Activated T-cell treated with anti-CD3 and anti-CD28 coated beads, Interleukin-2, amount 50 U/mL, for 72 hours (primary cell): ENCODE results near the gene COLEC11. TPM values are rescaled to one million over a fixed set of nuclear protein-coding genes. Genes with fewer than 3 reads are reported as not detected.
"Not testable (repeated sequence)": the region's sequence is repeated elsewhere in the genome, so short reads cannot be mapped to it uniquely, and the experiment has no call there.

Source experiments
- ATAC-seq, 2 donors: fragments of 150-1000 bp; cut with Tn5 transposase; replicated peaks in 1 of 2; 2 replicates each; pipeline ENCODE4 v1.10.0; 2021; ENCODE audit warnings: moderate library complexity in 2 of 2, mild to moderate bottlenecking in 1 of 2
- DNase-seq, 2 donors: peaks; one replicate each; pipeline ENCODE4 v3.0.0; 2021 to 2022; ENCODE audit warnings: mixed read lengths in 1 of 2
- H3K27ac Mint-ChIP-seq: one replicate; pipeline ENCODE4 v1.8.0; 2022; ENCODE audit warnings: mild to moderate bottlenecking, moderate library complexity, mixed read lengths
- H3K27me3 Mint-ChIP-seq: one replicate; pipeline ENCODE4 v1.8.0; 2022; ENCODE audit warnings: low read depth, mixed read lengths
- H3K36me3 Mint-ChIP-seq, 2 donors: one replicate each; pipeline ENCODE4 v1.8.0; 2022; ENCODE audit warnings: mixed read lengths in 2 of 2, mild to moderate bottlenecking in 1 of 2; ENCODE audit not compliant: insufficient read depth in 2 of 2
- H3K4me1 Mint-ChIP-seq: one replicate; pipeline ENCODE4 v1.8.0; 2022; ENCODE audit warnings: low read depth, mixed read lengths
- H3K4me3 Mint-ChIP-seq, 2 donors: one replicate each; pipeline ENCODE4 v1.8.0; 2022; ENCODE audit warnings: mild to moderate bottlenecking in 2 of 2, mixed read lengths in 2 of 2, moderate library complexity in 2 of 2
- H3K9me3 Mint-ChIP-seq, 2 donors: one replicate each; pipeline ENCODE4 v1.8.0; 2022; ENCODE audit warnings: mixed read lengths in 2 of 2
- total RNA-seq, 2 donors: library from RNA; stranded (reverse); gene quantifications; one replicate each; pipeline ENCODE4 v1.2.3, GENCODE V29; 2022

Gene COLEC11
- total RNA-seq, 2 donors from 2014 or later: 0.21 to 0.41 TPM

GRCh38 chr2:3613524-3613905 is 18.6 kb downstream of the COLEC11 start:
- Mint-ChIP-seq H3K4me3 (no peak overlapping the region), H3K27ac (no peak overlapping the region), H3K36me3 (peaks cover 3 to 4% of the 10 kb centered on the region in 2 donors), H3K4me1 (peaks cover 6% of the 10 kb centered on the region), H3K9me3 (peaks cover 1 to 5% of the 10 kb centered on the region in 2 donors), H3K27me3 (peaks cover 6% of the 10 kb centered on the region)
- DNase-seq (no peak), ATAC-seq (no peak)

- not testable (repeated sequence) for H3K4me3 Mint-ChIP-seq, H3K4me1 Mint-ChIP-seq, H3K27me3 Mint-ChIP-seq, DNase-seq, H3K9me3 Mint-ChIP-seq, H3K36me3 Mint-ChIP-seq, ATAC-seq, H3K27ac Mint-ChIP-seq
Measured at GRCh38 chr2:3614743-3615142, 19.8 kb downstream of the COLEC11 start.

GRCh38 chr2:3615541-3616200 is 20.8 kb downstream of the COLEC11 start:
- not testable (repeated sequence) for DNase-seq, H3K27ac Mint-ChIP-seq, H3K4me3 Mint-ChIP-seq, H3K27me3 Mint-ChIP-seq, ATAC-seq, H3K4me1 Mint-ChIP-seq, H3K36me3 Mint-ChIP-seq, H3K9me3 Mint-ChIP-seq

GRCh38 chr2:3616435-3617197 is 21.7 kb downstream of the COLEC11 start:
- H3K9me3 Mint-ChIP-seq: not testable (repeated sequence)

DNA sequence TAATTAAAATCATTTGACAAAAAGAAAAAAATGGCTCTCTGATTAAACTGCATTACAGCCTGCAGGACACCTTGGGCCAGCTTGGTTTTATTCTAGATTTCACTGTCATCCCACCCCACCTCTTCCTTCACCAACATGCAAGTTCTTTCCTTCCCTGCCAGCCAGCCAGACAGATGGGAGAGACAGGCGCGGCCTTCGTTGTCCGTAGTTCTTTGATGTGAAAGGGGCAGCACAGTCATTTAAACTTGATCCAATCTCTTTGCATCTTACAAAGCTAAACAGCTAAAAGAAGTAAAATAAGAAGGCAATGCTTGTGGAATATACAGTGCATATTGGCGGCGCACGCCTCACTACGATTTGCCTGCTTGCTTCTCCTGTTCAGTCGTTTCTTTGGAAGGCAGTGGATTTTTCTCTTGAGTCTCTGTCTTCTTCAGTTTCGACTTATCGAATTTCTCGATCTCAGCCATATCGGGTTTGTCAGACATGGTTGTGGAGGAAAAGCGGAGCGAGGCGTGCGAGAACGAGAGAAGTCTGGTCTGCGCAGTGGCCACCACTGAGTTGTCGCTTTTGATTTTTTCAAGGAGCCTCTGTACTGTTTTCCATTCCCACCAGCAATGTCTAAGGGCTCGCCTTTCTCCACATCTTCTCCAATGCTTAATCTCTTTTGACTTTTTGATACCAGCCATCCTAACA is 22.4 kb downstream of the COLEC11 start:
- DNase-seq (no peak), ATAC-seq (no peak)
- Mint-ChIP-seq H3K27ac (no peak overlapping the region), H3K27me3 (no peaks in the 10 kb centered on the region), H3K4me1 (no peaks in the 10 kb centered on the region), H3K36me3 (peaks cover 3 to 4% of the 10 kb centered on the region in 2 donors), H3K9me3 (peaks cover 1 to 5% of the 10 kb centered on the region in 2 donors), H3K4me3 (no peak overlapping the region)

More at GRCh38 chr2:3616435-3617197, 21.7 kb downstream of the COLEC11 start:
- not testable (repeated sequence) for ATAC-seq, H3K4me3 Mint-ChIP-seq, H3K36me3 Mint-ChIP-seq, DNase-seq, H3K27me3 Mint-ChIP-seq, H3K4me1 Mint-ChIP-seq, H3K27ac Mint-ChIP-seq

DNA sequence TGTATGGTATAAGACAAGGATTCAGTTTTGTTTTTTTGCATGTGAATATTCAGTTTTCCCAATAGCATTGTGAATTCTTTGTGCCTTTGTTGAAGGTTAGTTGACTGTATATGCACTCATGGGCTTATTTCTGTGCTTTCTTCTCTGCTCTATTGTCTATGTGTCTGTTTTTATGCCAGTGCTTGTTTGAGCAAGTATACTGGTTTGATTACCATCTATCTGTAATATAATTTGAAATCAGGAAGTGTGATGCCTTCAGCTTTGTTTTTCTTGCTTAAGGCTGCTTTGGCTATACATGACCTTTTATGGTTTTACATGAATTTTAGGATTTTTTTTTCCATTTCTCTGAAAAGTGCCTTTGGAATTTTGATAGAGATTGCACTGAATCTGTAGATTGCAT is 23.5 kb downstream of the COLEC11 start:
- DNase-seq: no peak
- Mint-ChIP-seq H3K36me3 (peaks cover 3 to 4% of the 10 kb centered on the region in 2 donors), H3K4me3 (no peak overlapping the region), H3K27me3 (no peaks in the 10 kb centered on the region), H3K4me1 (no peaks in the 10 kb centered on the region), H3K9me3 (peaks cover 1 to 5% of the 10 kb centered on the region in 2 donors), H3K27ac (no peak overlapping the region)
- ATAC-seq: no peak

- ATAC-seq (no peak), DNase-seq (no peak)
- H3K4me1 Mint-ChIP-seq: no peaks in the 10 kb centered on the region
- H3K27ac Mint-ChIP-seq: no peak overlapping the region
- H3K36me3 Mint-ChIP-seq: peaks cover 2 to 3% of the 10 kb centered on the region in 2 donors
- no peak overlapping the region for H3K4me3 Mint-ChIP-seq
- no peaks in the 10 kb centered on the region for H3K27me3 Mint-ChIP-seq
- peaks cover 1 to 5% of the 10 kb centered on the region in 2 donors for H3K9me3 Mint-ChIP-seq
Measured at GRCh38 chr2:3619033-3619432, 24.1 kb downstream of the COLEC11 start.

GRCh38 chr2:3619661-3620060 is 24.7 kb downstream of the COLEC11 start:
- not testable (repeated sequence) for H3K27ac Mint-ChIP-seq, H3K4me3 Mint-ChIP-seq, H3K27me3 Mint-ChIP-seq, DNase-seq, H3K4me1 Mint-ChIP-seq, H3K36me3 Mint-ChIP-seq, ATAC-seq, H3K9me3 Mint-ChIP-seq

DNA sequence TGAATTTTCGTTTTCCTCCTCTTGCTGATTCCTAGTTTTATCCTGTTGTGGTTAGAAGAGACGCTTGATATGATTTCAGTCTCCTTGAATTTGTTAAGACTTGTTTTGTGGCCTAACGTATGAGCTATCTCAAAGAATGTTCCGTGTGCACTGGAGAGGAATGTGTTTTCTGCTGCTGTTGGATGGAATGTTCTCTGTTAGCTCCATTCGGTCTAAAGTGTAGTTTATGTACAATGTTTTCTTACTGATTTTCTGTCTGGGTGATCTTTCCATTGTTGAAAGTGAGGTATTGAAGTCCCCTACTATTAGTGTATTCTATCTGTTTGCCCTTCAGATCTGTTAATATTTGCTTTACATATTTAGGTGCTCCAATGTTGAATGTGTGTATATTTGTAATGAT is 25.9 kb downstream of the COLEC11 start:
- no peaks in the 10 kb centered on the region for H3K36me3 Mint-ChIP-seq
- no peaks in the 10 kb centered on the region for H3K4me1 Mint-ChIP-seq
- no peak for ATAC-seq
- H3K4me3 Mint-ChIP-seq: no peak overlapping the region
- H3K9me3 Mint-ChIP-seq: peaks cover 1 to 5% of the 10 kb centered on the region in 2 donors
- no peaks in the 10 kb centered on the region for H3K27me3 Mint-ChIP-seq
- DNase-seq: no peak
- H3K27ac Mint-ChIP-seq: no peak overlapping the region

GRCh38 chr2:3622967-3623366 is 28.1 kb downstream of the COLEC11 start:
- Mint-ChIP-seq H3K9me3 (no peaks in the 10 kb centered on the region), H3K27ac (no peak overlapping the region), H3K36me3 (no peaks in the 10 kb centered on the region), H3K4me1 (no peaks in the 10 kb centered on the region), H3K27me3 (peaks cover 7% of the 10 kb centered on the region), H3K4me3 (no peak overlapping the region)
- DNase-seq (no peak), ATAC-seq (no peak)

GRCh38 chr2:3624059-3624794 is 29.3 kb downstream of the COLEC11 start:
- DNase-seq: no peak
- H3K27me3 Mint-ChIP-seq: peaks cover 7% of the 10 kb centered on the region
- no peaks in the 10 kb centered on the region for H3K9me3 Mint-ChIP-seq

GRCh38 chr2:3625186-3625585 is 30.3 kb downstream of the COLEC11 start:
- peaks cover 7% of the 10 kb centered on the region for H3K27me3 Mint-ChIP-seq
- no peak overlapping the region for H3K27ac Mint-ChIP-seq
- no peak for DNase-seq
- H3K4me3 Mint-ChIP-seq: no peak overlapping the region
- no peaks in the 10 kb centered on the region for H3K9me3 Mint-ChIP-seq
- no peaks in the 10 kb centered on the region for H3K4me1 Mint-ChIP-seq
- no peaks in the 10 kb centered on the region for H3K36me3 Mint-ChIP-seq
- ATAC-seq: no peak

More at GRCh38 chr2:3624059-3624794, 29.3 kb downstream of the COLEC11 start:
- Mint-ChIP-seq H3K4me3 (no peak overlapping the region), H3K36me3 (no peaks in the 10 kb centered on the region), H3K4me1 (no peaks in the 10 kb centered on the region), H3K27ac (no peak overlapping the region)
- no peak for ATAC-seq
